GM21737 (cell line): ENCODE data around the gene PPP3CA.

Experiments used
- ATAC-seq: cut with Tn5 transposase; IDR thresholded peaks from one replicate; pipeline ENCODE4 v1.9.1; 2021; ENCODE audit warnings: mild to moderate bottlenecking, moderate library complexity; ENCODE audit not compliant: unreplicated experiment

The PPP3CA gene

GRCh38 chr4:101289306-101289705 is 58.0 kb downstream of the PPP3CA start:
- no peak for ATAC-seq

GRCh38 chr4:101288365-101289145 is 58.8 kb downstream of the PPP3CA start:
- ATAC-seq: no peak

GRCh38 chr4:101287324-101287723 is 60.0 kb downstream of the PPP3CA start:
- ATAC-seq: no peak

GRCh38 chr4:101286663-101287062 is 60.7 kb downstream of the PPP3CA start:
- no peak for ATAC-seq

- ATAC-seq: no peak
Measured at GRCh38 chr4:101285985-101286384, 61.3 kb downstream of the PPP3CA start.

GRCh38 chr4:101284546-101284945 is 62.8 kb downstream of the PPP3CA start:
- no peak for ATAC-seq

GRCh38 chr4:101283434-101283833 is 63.9 kb downstream of the PPP3CA start:
- no peak for ATAC-seq

GRCh38 chr4:101282076-101282844 is 65.1 kb downstream of the PPP3CA start:
- ATAC-seq: no peak

- ATAC-seq: no peak
Measured at GRCh38 chr4:101280866-101281600, 66.3 kb downstream of the PPP3CA start.

GRCh38 chr4:101279377-101279871 is 67.9 kb downstream of the PPP3CA start:
- ATAC-seq: peak; percentile 71

- no peak for ATAC-seq
Measured at GRCh38 chr4:101277671-101278070, 69.7 kb downstream of the PPP3CA start.

- no peak for ATAC-seq
Measured at GRCh38 chr4:101276661-101277060, 70.7 kb downstream of the PPP3CA start.

- ATAC-seq: peak; percentile 66
Measured at GRCh38 chr4:101274888-101275752, 72.2 kb downstream of the PPP3CA start.

GRCh38 chr4:101271516-101271915 is 75.8 kb downstream of the PPP3CA start:
- ATAC-seq: no peak

- ATAC-seq: no peak
Measured at GRCh38 chr4:101269682-101270081, 77.6 kb downstream of the PPP3CA start.

GRCh38 chr4:101265816-101266172 is 81.5 kb downstream of the PPP3CA start:
- no peak for ATAC-seq

- no peak for ATAC-seq
Measured at GRCh38 chr4:101264993-101265815, 82.1 kb downstream of the PPP3CA start.

GRCh38 chr4:101264512-101264911 is 82.8 kb downstream of the PPP3CA start:
- ATAC-seq: no peak

GRCh38 chr4:101262683-101263082 is 84.6 kb downstream of the PPP3CA start:
- peak; percentile 48 for ATAC-seq

- peak; percentile 85 for ATAC-seq
Measured at GRCh38 chr4:101259876-101260275, 87.5 kb downstream of the PPP3CA start.
